ENCODE measurements around the gene PDE11A.

Gene PDE11A

GRCh38 chr2:177759443-177759842, 313.1 kb downstream of the PDE11A start:
- DNase-seq (ENCODE audit: low spot score), result no peak

- peak; percentile 80 for DNase-seq (ENCODE audit: low spot score)
Observed at GRCh38 chr2:177758591-177759371, 313.8 kb downstream of the PDE11A start.

- no peak for DNase-seq (ENCODE audit: low spot score)
Observed at GRCh38 chr2:177756336-177756735, 316.2 kb downstream of the PDE11A start.

GRCh38 chr2:177754492-177754873, 318.1 kb downstream of the PDE11A start:
- no peak for DNase-seq (ENCODE audit: low spot score)

- DNase-seq (ENCODE audit: low spot score), result peak; percentile 81
Observed at GRCh38 chr2:177753682-177754491, 318.7 kb downstream of the PDE11A start.

GRCh38 chr2:177748360-177748759, 324.2 kb downstream of the PDE11A start:
- no peak for DNase-seq (ENCODE audit: low spot score)

- DNase-seq (ENCODE audit: low spot score), result no peak
Observed at GRCh38 chr2:177747384-177747783, 325.2 kb downstream of the PDE11A start.

GRCh38 chr2:177746358-177746757, 326.2 kb downstream of the PDE11A start:
- no peak for DNase-seq (ENCODE audit: low spot score)

GRCh38 chr2:177745531-177745930, 327.0 kb downstream of the PDE11A start:
- no peak for DNase-seq (ENCODE audit: low spot score)

GRCh38 chr2:177742851-177743250, 329.7 kb downstream of the PDE11A start:
- no peak for DNase-seq (ENCODE audit: low spot score)

- no peak for DNase-seq (ENCODE audit: low spot score)
Observed at GRCh38 chr2:177741866-177742265, 330.7 kb downstream of the PDE11A start.

GRCh38 chr2:177740700-177741099, 331.9 kb downstream of the PDE11A start:
- no peak for DNase-seq (ENCODE audit: low spot score)

GRCh38 chr2:177738461-177739235, 333.9 kb downstream of the PDE11A start:
- no peak for DNase-seq (ENCODE audit: low spot score)

- DNase-seq (ENCODE audit: low spot score), result no peak
Observed at GRCh38 chr2:177735318-177735803, 337.2 kb downstream of the PDE11A start.

- no peak for DNase-seq (ENCODE audit: low spot score)
Observed at GRCh38 chr2:177733322-177733855, 339.2 kb downstream of the PDE11A start.

GRCh38 chr2:177731384-177731783, 341.2 kb downstream of the PDE11A start:
- no peak for DNase-seq (ENCODE audit: low spot score)

GRCh38 chr2:177730792-177731191, 341.8 kb downstream of the PDE11A start:
- DNase-seq (ENCODE audit: low spot score), result no peak

GRCh38 chr2:177730363-177730762, 342.2 kb downstream of the PDE11A start:
- no peak for DNase-seq (ENCODE audit: low spot score)

GRCh38 chr2:177728920-177729319, 343.7 kb downstream of the PDE11A start:
- DNase-seq (ENCODE audit: low spot score), result no peak

GRCh38 chr2:177728399-177728765, 344.2 kb downstream of the PDE11A start:
- DNase-seq (ENCODE audit: low spot score), result no peak

- no peak for DNase-seq (ENCODE audit: low spot score)
Observed at GRCh38 chr2:177727577-177728398, 344.8 kb downstream of the PDE11A start.
